UCSD-AML1 (cell line): ENCODE results near the gene LRP11.
"Not testable (repeated sequence)": the region's sequence is repeated elsewhere in the genome, so short reads cannot be mapped to it uniquely, and the experiment has no call there.

Experiments
- DNase-seq: peaks from one replicate; lab custom pipeline; 2025; ENCODE audit not compliant: unreplicated experiment; lab: John Stamatoyannopoulos, UW

The LRP11 gene

GRCh38 chr6:149871182-149871581 lies 7.0 kb upstream of the LRP11 start:
- no peak for DNase-seq

- no peak for DNase-seq
These were observed 5.2 kb upstream of the LRP11 start for GRCh38 chr6:149869275-149869892.

GRCh38 chr6:149867876-149868640 lies 3.9 kb upstream of the LRP11 start:
- no peak for DNase-seq

GRCh38 chr6:149864578-149865535 lies 698 bp upstream of the LRP11 start:
- no peak for DNase-seq

GRCh38 chr6:149862922-149863697 lies 1.0 kb downstream of the LRP11 start:
- peak; percentile 72 for DNase-seq

- DNase-seq = not testable (repeated sequence)
These were observed 1.8 kb downstream of the LRP11 start for GRCh38 chr6:149862424-149862738.

- no peak for DNase-seq
These were observed 2.3 kb downstream of the LRP11 start for GRCh38 chr6:149861603-149862423.

- DNase-seq = no peak
These were observed 3.1 kb downstream of the LRP11 start for GRCh38 chr6:149860834-149861602.

- no peak for DNase-seq
These were observed 3.7 kb downstream of the LRP11 start for GRCh38 chr6:149860513-149860833.

GRCh38 chr6:149859938-149860337 lies 4.2 kb downstream of the LRP11 start:
- no peak for DNase-seq

GRCh38 chr6:149859368-149859767 lies 4.8 kb downstream of the LRP11 start:
- DNase-seq = no peak

GRCh38 chr6:149857541-149857940 lies 6.6 kb downstream of the LRP11 start:
- DNase-seq = no peak

- DNase-seq = no peak
These were observed 7.7 kb downstream of the LRP11 start for GRCh38 chr6:149856256-149856994.

GRCh38 chr6:149855741-149856140 lies 8.4 kb downstream of the LRP11 start:
- no peak for DNase-seq

GRCh38 chr6:149855040-149855654 lies 9.0 kb downstream of the LRP11 start:
- DNase-seq = no peak

- DNase-seq = no peak
These were observed 9.6 kb downstream of the LRP11 start for GRCh38 chr6:149854532-149854931.

- not testable (repeated sequence) for DNase-seq
These were observed 10.1 kb downstream of the LRP11 start for GRCh38 chr6:149854017-149854416.

- DNase-seq = no peak
These were observed 11.3 kb downstream of the LRP11 start for GRCh38 chr6:149852881-149853280.
